Adrenal gland (tissue), 12 donors: ENCODE measurements around the gene ATG14. TPM values are rescaled to one million over a fixed set of nuclear protein-coding genes. Genes with fewer than 3 reads are reported as not detected.
"Not testable (repeated sequence)": the region's sequence is repeated elsewhere in the genome, so short reads cannot be mapped to it uniquely, and the experiment has no call there.

Experiments used
- DNase-seq, 7 donors: peaks; one replicate each; pipeline ENCODE4 v3.0.0-alpha.2; 2019 to 2020
- H3K27ac ChIP-seq, 5 donors: fragments of 200-600 bp; sonication (generic) in 4 of 5; 1 replicate in 3 of 5; 2 replicates in 2 of 5; pipeline versions ENCODE4 v1.5.1 to v1.8.0; 2016 to 2020; ENCODE audit warnings: mild to moderate bottlenecking in 1 of 5
- H3K27me3 ChIP-seq: fragments of 200-600 bp; 2 replicates; pipeline ENCODE4 v1.8.0; 2021
- H3K36me3 ChIP-seq, 2 donors: fragments of 200-600 bp; replicated peaks in 1 of 2; 1 replicate in 1 of 2; 2 replicates in 1 of 2; pipeline versions ENCODE4 v1.5.1 to v1.8.0; 2018 to 2022
- H3K4me1 ChIP-seq, 2 donors: fragments of 200-600 bp; replicated peaks in 1 of 2; 1 replicate in 1 of 2; 2 replicates in 1 of 2; pipeline versions ENCODE4 v1.5.1 to v1.8.0; 2018 to 2021
- H3K4me3 ChIP-seq, 4 donors: fragments of 200-600 bp; sonication (generic) in 3 of 4; one replicate each; pipeline ENCODE4 v1.5.1; 2016 to 2018
- H3K9me3 ChIP-seq, 3 donors: fragments of 200-600 bp; sonication (generic) in 1 of 3; replicated peaks in 1 of 3; 1 replicate in 2 of 3; 2 replicates in 1 of 3; pipeline versions ENCODE4 v1.5.1 to v1.8.0; 2016 to 2021
- CTCF ChIP-seq, 6 experiments: fragments of 450-650 bp in 4 of 6; fragments of 200-600 bp in 2 of 6; sonication (generic) in 1 of 6; IDR thresholded peaks; 1 replicate in 5 of 6; 2 replicates in 1 of 6; pipeline versions ENCODE4 v1.5.1 to v1.8.0; 2016 to 2021; ENCODE audit warnings: antibody characterized with exemption in 6 of 6, mild to moderate bottlenecking in 2 of 6, moderate library complexity in 1 of 6
- POLR2A ChIP-seq, 2 donors: fragments of 450-650 bp; IDR thresholded peaks; one replicate each; pipeline ENCODE4 v1.6.1; 2017; ENCODE audit warnings: antibody characterized with exemption in 2 of 2, mild to moderate bottlenecking in 2 of 2, moderate library complexity in 1 of 2
- WGBS, 4 donors: extraction: QIAGEN DNeasy Blood & Tissue Kit in 2 of 4; methylation state at CpG; one replicate each; pipeline versions ENCODE4 v1.1.5 to v1.1.7; 2013 to 2017; 5-methylcytosine and 5-hydroxymethylcytosine counted together
- intact Hi-C, 2 donors: fragments of 100-400 bp; cut with DNase I; formaldehyde crosslinking; loops; one replicate each; pipeline versions ENCODE4 v1.14.1 to v1.15.0; 2022 to 2023
- polyA plus RNA-seq, 3 donors: library from polyadenylated mRNA; stranded (reverse); fragments of 200-250 nt in 2 of 3; fragments of 350-450 nt in 1 of 3; fragmentation: Illumina TruSeq in 1 of 3; extraction: RNeasy Lipid Tissue Mini Kit (QIAGEN cat#74804) in 1 of 3; gene quantifications; one replicate each; pipeline ENCODE4 v1.2.3, GENCODE V29; 2013 to 2014
- total RNA-seq, 9 donors: library from RNA; depleted of rRNA in 4 of 9; stranded (reverse); fragments of >200 nt in 4 of 9; fragments of 120-200 nt in 1 of 9; fragmentation: NEBNext Ultra II Directional in 1 of 9; extraction: Animal tissue kit (Norgen Biotek cat#: 25700) in 1 of 9; gene quantifications; one replicate each; pipeline versions ENCODE4 v1.1.0 to v1.2.4, GENCODE V29; 2013 to 2023
- donor health status: healthy with polysubstance abuse.
- donor health status: Bipolar disorder and iron deficiency.
- donor health status: DM: yes; HTN: yes; CAD: no.
- donor health status: DM: no; HTN: no; CAD: no.
- donor health status: DM: no; HTN: no; CAD: no.
- donor health status: DM: yes; HTN: yes; CAD: no.

ATG14 gene
- total and polyA plus RNA-seq, 12 donors = 5.1 to 21.7 (median 12.2) TPM

GRCh38 chr14:55348766-55349453 lies 62.7 kb downstream of the ATG14 start:
- 50 to 70% (median 56%) methylated on average over 4 of the region's 4 CpGs for WGBS, 4 donors
- intact Hi-C loops = no loop called here
- no peak for DNase-seq

GRCh38 chr14:55347748-55348147 lies 63.9 kb downstream of the ATG14 start:
- no peak for DNase-seq
- Histone ChIP-seq H3K4me3 (no peak overlapping the region), H3K4me1 (peaks cover 11 to 13% of the 10 kb centered on the region in 2 donors), H3K9me3 (no peaks in the 10 kb centered on the region), H3K27ac (no peak overlapping the region), H3K27me3 (no peaks in the 10 kb centered on the region), H3K36me3 (peaks cover 0 to 21% of the 10 kb centered on the region in 2 donors)
- WGBS, 4 donors = 91 to 95% (median 92%) methylated on average over 3 of the region's 3 CpGs
- intact Hi-C loops = no loop called here
- no peak for TF ChIP-seq POLR2A (IDR thresholded peaks at IDR 0.05)
- no peak for TF ChIP-seq CTCF (IDR thresholded peaks at IDR 0.05)

More at GRCh38 chr14:55348766-55349453, 62.7 kb downstream of the ATG14 start:
- no peak for TF ChIP-seq POLR2A (IDR thresholded peaks at IDR 0.05)
- TF ChIP-seq CTCF (IDR thresholded peaks at IDR 0.05) = no peak
- peaks cover 11 to 13% of the 10 kb centered on the region in 2 donors for H3K4me1 ChIP-seq
- H3K36me3 ChIP-seq = peaks cover 0 to 21% of the 10 kb centered on the region in 2 donors
- no peaks in the 10 kb centered on the region for H3K9me3 ChIP-seq
- H3K27me3 ChIP-seq = no peaks in the 10 kb centered on the region
- no peak overlapping the region for H3K27ac ChIP-seq
- no peak overlapping the region for H3K4me3 ChIP-seq

- Histone ChIP-seq H3K9me3 (no peaks in the 10 kb centered on the region), H3K36me3 (peaks cover 0 to 16% of the 10 kb centered on the region in 2 donors), H3K4me1 (peaks cover 11 to 16% of the 10 kb centered on the region in 2 donors), H3K27ac (no peak overlapping the region), H3K4me3 (no peak overlapping the region), H3K27me3 (no peaks in the 10 kb centered on the region)
- 65 to 100% (median 73%) methylated on average over 1 of the region's 1 CpG for WGBS, 4 donors
- TF ChIP-seq POLR2A (IDR thresholded peaks at IDR 0.05) = no peak
- intact Hi-C loops = no loop called here
- DNase-seq = no peak
Measured at GRCh38 chr14:55347040-55347439, 64.6 kb downstream of the ATG14 start.

GRCh38 chr14:55344582-55345163 lies 67.0 kb downstream of the ATG14 start:
- intact Hi-C loops, DNase-seq: not testable (repeated sequence)
- WGBS, 4 donors = 56 to 71% (median 66%) methylated on average over 6 of the region's 6 CpGs

GRCh38 chr14:55341781-55342180 lies 69.8 kb downstream of the ATG14 start:
- no peak overlapping the region for H3K4me3 ChIP-seq
- no peak overlapping the region for H3K27ac ChIP-seq
- DNase-seq = no peak
- H3K9me3 ChIP-seq = no peaks in the 10 kb centered on the region
- H3K36me3 ChIP-seq = no peaks in the 10 kb centered on the region
- 90 to 96% (median 93%) methylated on average over 2 of the region's 2 CpGs for WGBS, 4 donors
- H3K27me3 ChIP-seq = no peaks in the 10 kb centered on the region
- TF ChIP-seq CTCF (IDR thresholded peaks at IDR 0.05) (no peak), POLR2A (IDR thresholded peaks at IDR 0.05) (no peak)
- peaks cover 7 to 9% of the 10 kb centered on the region in 2 donors for H3K4me1 ChIP-seq
- intact Hi-C loops = no loop called here

More at GRCh38 chr14:55344582-55345163, 67.0 kb downstream of the ATG14 start:
- H3K27ac ChIP-seq, H3K36me3 ChIP-seq, H3K4me3 ChIP-seq, H3K9me3 ChIP-seq, H3K27me3 ChIP-seq: not testable (repeated sequence)
- H3K4me1 ChIP-seq = peaks cover 11 to 16% of the 10 kb centered on the region in 2 donors
